H1 (cell line): ENCODE results near the gene CD7.

ENCODE experiments used
- CTCF ChIP-seq, 3 experiments: IDR thresholded peaks; 1 replicate in 2 of 3; 2 replicates in 1 of 3; pipeline versions ENCODE4 v1.5.1 to v1.6.1; 2011; ENCODE audit warnings: low read length in 3 of 3, mild to moderate bottlenecking in 3 of 3, inconsistent platforms in 2 of 3, low read depth in 1 of 3, moderate library complexity in 1 of 3; ENCODE audit not compliant: insufficient read depth in 1 of 3; ENCODE audit errors: control extremely low read depth in 1 of 3
- GABPA ChIP-seq: IDR thresholded peaks from 2 replicates; pipeline ENCODE4 v1.6.1; 2011; ENCODE audit warnings: mild to moderate bottlenecking, low read length, moderate library complexity, borderline replicate concordance; ENCODE audit not compliant: insufficient read depth
- GTF2F1 ChIP-seq: IDR thresholded peaks from 2 replicates; pipeline ENCODE4 v1.6.1; 2012; ENCODE audit warnings: low read depth, low read length, improper control_type of control experiment, borderline replicate concordance
- PHF8 ChIP-seq: fragments of 200-600 bp; sonication (generic); conservative IDR thresholded peaks from 2 replicates; pipeline ENCODE4 v1.7.1; 2012; ENCODE audit warnings: low read depth, mild to moderate bottlenecking, inconsistent platforms, low read length, moderate library complexity
- SAP30 ChIP-seq: fragments of 300-600 bp; sonication (generic); IDR thresholded peaks from 2 replicates; pipeline ENCODE4 v1.7.1; 2012; ENCODE audit warnings: low read length, moderate library complexity, mild to moderate bottlenecking, inconsistent platforms; ENCODE audit not compliant: insufficient read depth, insufficient replicate concordance
- USF2 ChIP-seq: IDR thresholded peaks from 2 replicates; pipeline ENCODE4 v1.6.1; 2011; ENCODE audit warnings: low read length, improper control_type of control experiment

GRCh38 chr17:82333279-82334171 lies 16.1 kb upstream of the CD7 start, which contains the start of gene SECTM1:
- TF ChIP-seq USF2 (no peak), CTCF (IDR thresholded peaks at IDR 0.05; ENCODE audit: control extremely low read depth in 1 of 3, insufficient read depth in 1 of 3, low read depth in 1 of 3, low read length in 3 of 3) (no peak), SAP30 (no peak), PHF8 (no peak), GTF2F1 (no peak), GABPA (no peak)
